ENCODE measurements around the gene CLCF1.

The CLCF1 gene

GRCh38 chr11:67355023-67355793 is 18.2 kb downstream of the CLCF1 start:
- Histone ChIP-seq H3K4me1 (ENCODE audit: low read depth, poor library complexity, severe bottlenecking) (peaks cover 50% of the 10 kb centered on the region), H3K36me3 (ENCODE audit: insufficient read depth) (no peaks in the 10 kb centered on the region), H3K4me3 (IDR thresholded peaks at IDR 0.05; ENCODE audit: insufficient read depth, low read depth, low read length) (no peak overlapping the region), H3K27ac (no peak overlapping the region), H3K4me2 (no peak overlapping the region), H3K27me3 (ENCODE audit: insufficient read depth, low read depth) (no peaks in the 10 kb centered on the region), H2AFZ (ENCODE audit: low read depth) (no peak overlapping the region), H4K20me1 (ENCODE audit: insufficient read depth) (no peaks in the 10 kb centered on the region), H3K79me2 (ENCODE audit: insufficient read depth, low read depth) (no peaks in the 10 kb centered on the region), H3K9ac (no peak overlapping the region)
- TF ChIP-seq CTCF (conservative IDR thresholded peaks at IDR 0.05; ENCODE audit: low read depth, low read length): no peak

- H3K4me1 ChIP-seq (ENCODE audit: low read depth, poor library complexity, severe bottlenecking): peaks cover 50% of the 10 kb centered on the region
- H3K27me3 ChIP-seq (ENCODE audit: insufficient read depth, low read depth): no peaks in the 10 kb centered on the region
- peak overlapping the region; percentile 88; the same call in 1 of the 2 replicates for H2AFZ ChIP-seq (ENCODE audit: low read depth)
Observed at GRCh38 chr11:67354075-67355022, 19.0 kb downstream of the CLCF1 start.

GRCh38 chr11:67353317-67354074 is 19.9 kb downstream of the CLCF1 start, which contains the start of gene POLD4:
Gene POLD4, minus strand, starts transcription at chr11:67353546. Its CDS starts 147 bp downstream, at chr11:67353399.
- H3K4me1 ChIP-seq (ENCODE audit: low read depth, poor library complexity, severe bottlenecking): peaks cover 50% of the 10 kb centered on the region
- peak within 1 kb of the TSS; percentile 69 for H3K27ac ChIP-seq
- H2AFZ ChIP-seq (ENCODE audit: low read depth): peak within 1 kb of the TSS; percentile 88

More at GRCh38 chr11:67354075-67355022, 19.0 kb downstream of the CLCF1 start:
- no peaks in the 10 kb centered on the region for H3K36me3 ChIP-seq (ENCODE audit: insufficient read depth)
- H3K4me3 ChIP-seq (IDR thresholded peaks at IDR 0.05; ENCODE audit: insufficient read depth, low read depth, low read length): peak overlapping the region; percentile 1
- no peak overlapping the region; the same call in 1 of the 2 replicates for H3K27ac ChIP-seq
- TF ChIP-seq CTCF (conservative IDR thresholded peaks at IDR 0.05; ENCODE audit: low read depth, low read length): no peak
- peak overlapping the region; percentile 20; the same call in 1 of the 2 replicates for H3K9ac ChIP-seq
- peak overlapping the region; percentile 75 for H3K4me2 ChIP-seq
- no peaks in the 10 kb centered on the region for H3K79me2 ChIP-seq (ENCODE audit: insufficient read depth, low read depth)
- H4K20me1 ChIP-seq (ENCODE audit: insufficient read depth): no peaks in the 10 kb centered on the region

More at GRCh38 chr11:67353317-67354074, 19.9 kb downstream of the CLCF1 start, which contains the start of gene POLD4:
- Histone ChIP-seq H3K4me3 (IDR thresholded peaks at IDR 0.05; ENCODE audit: insufficient read depth, low read depth, low read length) (peak within 1 kb of the TSS; percentile 62), H3K9ac (peak within 1 kb of the TSS; percentile 59), H4K20me1 (ENCODE audit: insufficient read depth) (no peaks in the 10 kb centered on the region), H3K79me2 (ENCODE audit: insufficient read depth, low read depth) (no peaks in the 10 kb centered on the region), H3K36me3 (ENCODE audit: insufficient read depth) (no peaks in the 10 kb centered on the region), H3K27me3 (ENCODE audit: insufficient read depth, low read depth) (no peaks in the 10 kb centered on the region), H3K4me2 (peak within 1 kb of the TSS; percentile 98)
- TF ChIP-seq CTCF (conservative IDR thresholded peaks at IDR 0.05; ENCODE audit: low read depth, low read length): no peak
